ENCODE results near the gene ELN.

ELN gene

DNA sequence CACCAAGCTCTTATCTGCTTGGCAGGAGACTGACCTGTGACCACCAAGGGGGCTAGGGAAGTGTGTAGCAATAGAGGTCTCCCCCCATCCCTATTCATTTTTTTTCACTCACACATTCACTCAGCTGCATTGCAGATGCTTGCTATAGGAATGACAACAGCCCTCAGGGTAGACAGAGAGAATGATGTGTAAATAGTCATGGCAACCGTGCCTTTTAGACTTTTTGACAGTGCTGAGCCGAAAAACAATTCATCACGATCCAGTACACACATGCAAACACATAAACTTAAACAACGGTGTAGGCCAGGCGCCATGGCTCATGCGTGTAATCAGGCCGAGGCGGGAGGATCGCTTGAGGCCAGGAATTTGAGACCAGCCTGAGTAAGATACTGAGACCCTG is 7.6 kb upstream of the ELN start:
- H3K4me3 ChIP-seq (ENCODE audit: low read length), result no peak overlapping the region
- TF ChIP-seq, protein P1, sequence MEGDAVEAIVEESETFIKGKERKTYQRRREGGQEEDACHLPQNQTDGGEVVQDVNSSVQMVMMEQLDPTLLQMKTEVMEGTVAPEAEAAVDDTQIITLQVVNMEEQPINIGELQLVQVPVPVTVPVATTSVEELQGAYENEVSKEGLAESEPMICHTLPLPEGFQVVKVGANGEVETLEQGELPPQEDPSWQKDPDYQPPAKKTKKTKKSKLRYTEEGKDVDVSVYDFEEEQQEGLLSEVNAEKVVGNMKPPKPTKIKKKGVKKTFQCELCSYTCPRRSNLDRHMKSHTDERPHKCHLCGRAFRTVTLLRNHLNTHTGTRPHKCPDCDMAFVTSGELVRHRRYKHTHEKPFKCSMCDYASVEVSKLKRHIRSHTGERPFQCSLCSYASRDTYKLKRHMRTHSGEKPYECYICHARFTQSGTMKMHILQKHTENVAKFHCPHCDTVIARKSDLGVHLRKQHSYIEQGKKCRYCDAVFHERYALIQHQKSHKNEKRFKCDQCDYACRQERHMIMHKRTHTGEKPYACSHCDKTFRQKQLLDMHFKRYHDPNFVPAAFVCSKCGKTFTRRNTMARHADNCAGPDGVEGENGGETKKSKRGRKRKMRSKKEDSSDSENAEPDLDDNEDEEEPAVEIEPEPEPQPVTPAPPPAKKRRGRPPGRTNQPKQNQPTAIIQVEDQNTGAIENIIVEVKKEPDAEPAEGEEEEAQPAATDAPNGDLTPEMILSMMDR (IDR thresholded peaks at IDR 0.05; ENCODE audit: insufficient read depth, low read depth, low read length, missing control alignments), result no peak
- no peak for DNase-seq (ENCODE audit: low read depth)

DNA sequence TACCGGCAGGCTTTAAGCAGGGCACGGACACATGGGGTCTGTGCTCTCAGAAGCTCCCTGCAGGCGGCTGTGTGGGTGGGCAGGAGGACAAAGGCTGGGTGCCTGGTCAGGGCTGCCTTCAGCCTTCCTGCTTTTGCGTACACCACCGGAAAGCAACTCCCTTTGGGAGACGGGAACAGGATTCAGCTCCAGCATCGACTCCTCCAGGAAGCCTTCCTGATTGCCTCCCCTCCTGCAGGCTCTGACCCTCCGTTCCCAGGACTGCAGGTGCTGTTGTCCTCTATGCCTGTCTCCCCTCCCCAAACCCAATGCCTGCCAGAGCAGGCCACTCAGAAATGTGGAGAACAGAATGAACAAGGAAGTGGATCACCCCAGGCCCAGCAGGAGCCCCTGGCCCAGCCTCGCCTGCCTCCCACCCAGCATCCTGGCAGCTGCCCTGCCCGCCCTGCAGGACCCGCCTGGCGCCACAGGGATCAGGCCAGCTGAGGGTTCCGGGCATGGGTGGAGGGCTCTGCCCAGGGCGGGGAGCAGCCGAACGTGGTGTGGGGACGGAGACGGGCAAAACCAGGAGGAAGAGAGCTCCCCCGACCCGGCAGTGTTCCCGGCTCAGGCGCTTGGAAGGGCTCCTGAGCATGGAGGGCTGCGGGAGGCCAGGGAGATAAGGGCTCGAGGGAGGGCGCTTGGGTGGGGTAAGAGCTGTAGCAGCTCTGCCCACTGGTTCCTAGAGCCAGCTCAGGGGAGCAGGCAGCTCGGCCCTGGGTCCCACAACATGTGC is 6.2 kb upstream of the ELN start:
- no peak for DNase-seq (ENCODE audit: low read depth)
- TF ChIP-seq, protein P1 (IDR thresholded peaks at IDR 0.05; ENCODE audit: insufficient read depth, low read depth, low read length, missing control alignments), result no peak
- no peak overlapping the region for H3K4me3 ChIP-seq (ENCODE audit: low read length)

DNA sequence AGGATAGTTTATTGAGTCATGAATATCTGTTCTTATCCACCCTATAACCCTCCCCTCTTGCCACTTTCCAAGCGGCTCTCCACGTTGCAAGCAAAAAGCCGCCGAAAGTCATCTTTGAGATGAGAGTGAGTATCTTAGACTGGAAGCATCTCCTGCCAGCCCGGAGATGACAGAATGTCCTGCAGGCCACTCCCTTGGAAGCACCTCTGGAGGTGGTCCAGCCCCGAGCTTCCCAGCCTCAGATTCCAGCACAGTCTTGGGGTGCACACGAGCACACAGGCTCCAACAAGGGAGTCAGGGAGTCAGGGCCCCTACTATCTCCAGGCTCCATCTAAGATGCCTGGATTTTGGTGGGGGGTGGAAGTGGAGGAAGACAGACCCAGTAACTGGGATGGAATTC is 5.5 kb upstream of the ELN start:
- no peak overlapping the region for H3K4me3 ChIP-seq (ENCODE audit: low read length)
- no peak for DNase-seq (ENCODE audit: low read depth)
- TF ChIP-seq, protein P1 (IDR thresholded peaks at IDR 0.05; ENCODE audit: insufficient read depth, low read depth, low read length, missing control alignments), result no peak

DNA sequence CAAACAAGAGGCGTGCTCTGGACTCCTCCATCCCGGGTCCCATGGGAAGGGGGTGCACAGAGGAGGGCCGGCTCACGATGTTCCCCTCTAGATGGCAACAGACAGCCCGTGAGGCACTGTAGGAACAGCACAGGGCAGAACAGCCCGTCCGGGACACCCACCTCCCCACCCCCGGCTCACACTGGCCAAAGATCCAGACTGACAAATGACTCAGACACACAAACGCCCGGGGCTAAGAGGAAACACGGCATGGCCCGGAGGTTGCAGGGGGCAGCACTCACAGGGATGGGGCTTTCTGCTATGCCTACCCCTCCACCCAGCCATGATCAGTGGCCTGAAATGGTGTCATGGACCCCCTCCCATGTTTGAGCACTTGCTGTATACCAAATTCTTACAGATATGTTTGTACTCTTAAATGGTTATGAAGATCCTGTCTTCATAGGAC is 4.9 kb upstream of the ELN start:
- DNase-seq (ENCODE audit: low read depth), result peak; percentile 62
- no peak overlapping the region for H3K4me3 ChIP-seq (ENCODE audit: low read length)
- TF ChIP-seq, protein P1 (IDR thresholded peaks at IDR 0.05; ENCODE audit: insufficient read depth, low read depth, low read length, missing control alignments), result no peak

DNA sequence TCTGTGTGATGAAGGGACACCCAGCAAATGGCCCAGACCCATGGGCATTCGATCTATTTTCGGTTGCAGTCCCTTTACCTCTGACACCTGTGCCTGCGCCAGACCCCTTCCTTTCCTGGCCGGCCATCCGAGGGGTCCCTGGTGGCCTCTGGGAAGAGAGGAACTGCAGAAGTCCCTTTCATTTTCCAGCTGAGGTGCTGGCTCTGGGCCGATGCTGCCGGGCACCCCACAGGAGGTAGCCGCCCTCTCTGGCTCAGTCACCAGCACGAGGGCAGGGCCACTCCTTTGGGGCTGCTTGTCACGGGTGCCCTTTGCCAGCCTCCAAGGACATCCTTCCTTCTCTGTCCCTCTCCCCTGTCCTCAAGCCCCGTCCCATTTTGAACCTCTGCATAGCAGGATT is 4.2 kb upstream of the ELN start:
- no peak overlapping the region for H3K4me3 ChIP-seq (ENCODE audit: low read length)
- TF ChIP-seq, protein P1 (IDR thresholded peaks at IDR 0.05; ENCODE audit: insufficient read depth, low read depth, low read length, missing control alignments), result no peak
- DNase-seq (ENCODE audit: low read depth), result no peak

DNA sequence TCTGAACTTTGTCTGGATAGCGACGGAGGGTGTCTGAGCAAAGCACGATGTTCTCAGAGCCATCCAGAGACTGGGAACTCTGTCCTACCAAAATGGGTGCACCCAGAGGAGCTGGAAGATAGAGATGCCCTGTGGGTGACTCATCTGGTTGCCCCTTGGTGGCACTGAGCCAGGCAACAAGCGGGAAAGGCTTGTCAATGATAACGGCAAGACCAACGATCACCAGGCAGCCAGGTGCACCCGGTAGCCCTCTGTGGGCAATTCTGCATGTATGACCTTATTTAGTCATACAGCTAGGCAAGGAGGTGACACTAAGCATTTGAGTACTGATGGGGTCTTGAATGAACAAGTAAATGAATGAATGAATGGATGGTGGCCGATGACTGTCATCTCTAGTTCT is 2.8 kb upstream of the ELN start:
- no peak for DNase-seq (ENCODE audit: low read depth)
- TF ChIP-seq, protein P1 (IDR thresholded peaks at IDR 0.05; ENCODE audit: insufficient read depth, low read depth, low read length, missing control alignments), result no peak
- no peak overlapping the region for H3K4me3 ChIP-seq (ENCODE audit: low read length)

DNA sequence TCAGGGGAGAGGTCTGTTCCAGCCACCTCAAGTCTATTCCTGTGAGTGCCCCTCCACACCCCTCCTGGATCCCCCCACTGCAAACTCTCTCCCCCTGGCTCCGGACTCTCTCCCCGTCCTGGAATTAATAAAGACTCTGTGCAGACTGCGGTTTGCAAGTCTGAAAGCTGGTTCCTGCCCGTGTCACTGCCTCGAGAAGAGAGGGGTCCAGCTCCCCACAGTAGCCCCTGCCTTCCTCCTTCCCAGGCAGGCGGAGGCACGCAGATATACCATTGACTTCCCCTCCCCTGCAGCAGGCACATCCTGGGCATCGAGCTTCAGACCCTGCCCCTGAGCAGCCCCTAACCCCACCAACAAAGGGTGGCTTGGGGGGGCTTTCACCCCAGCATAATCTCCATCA is 2.2 kb upstream of the ELN start:
- no peak for DNase-seq (ENCODE audit: low read depth)
- no peak overlapping the region for H3K4me3 ChIP-seq (ENCODE audit: low read length)
- TF ChIP-seq, protein P1 (IDR thresholded peaks at IDR 0.05; ENCODE audit: insufficient read depth, low read depth, low read length, missing control alignments), result no peak

Data from epithelial cell of esophagus (primary cell).